CD4-positive, alpha-beta memory T cell (primary cell): ENCODE measurements around the gene ARFGEF2. TPM values are rescaled to one million over a fixed set of nuclear protein-coding genes. Genes with fewer than 3 reads are reported as not detected.
A peak's percentile ranks its signal among the peaks of the same experiment; 100 is the strongest.

Source experiments
- CTCF ChIA-PET: fragments of 350-600 bp; sonication (Branson Sonifier 250); formaldehyde crosslinking; loops from one replicate; lab custom pipeline; 2021; ENCODE audit warnings: inconsistent platforms; ENCODE audit not compliant: partially characterized antibody; lab: Charles Lee
- POLR2A ChIA-PET: fragments of 350-600 bp; sonication (Branson Sonifier 250); formaldehyde crosslinking; loops from one replicate; lab custom pipeline; 2021; ENCODE audit not compliant: partially characterized antibody; lab: Charles Lee
- DNase-seq, 5 donors: peaks; one replicate each; pipeline versions ENCODE4 v3.0.0 to v3.0.0-alpha.2; 2020 to 2022; ENCODE audit warnings: mixed read lengths in 1 of 5
- H3K27ac ChIP-seq: one replicate; pipeline ENCODE4 v1.7.0; 2013; ENCODE audit warnings: low read depth, low read length
- H3K27me3 ChIP-seq: 2 replicates; pipeline ENCODE4 v1.7.0; 2013; ENCODE audit warnings: mild to moderate bottlenecking, low read length, moderate library complexity; ENCODE audit not compliant: insufficient read depth
- H3K36me3 ChIP-seq: 2 replicates; pipeline ENCODE4 v1.7.0; 2013; ENCODE audit warnings: mild to moderate bottlenecking, low read length, moderate library complexity; ENCODE audit not compliant: insufficient read depth
- H3K4me1 ChIP-seq: 2 replicates; pipeline ENCODE4 v1.7.0; 2013; ENCODE audit warnings: mild to moderate bottlenecking, low read length, moderate library complexity; ENCODE audit not compliant: insufficient read depth
- H3K4me3 ChIP-seq, 2 donors: one replicate each; pipeline ENCODE4 v1.7.0; 2013; ENCODE audit warnings: low read length in 2 of 2, mild to moderate bottlenecking in 1 of 2
- H3K9me3 ChIP-seq, 2 donors: one replicate each; pipeline ENCODE4 v1.7.0; 2013; ENCODE audit warnings: low read length in 2 of 2, control low read depth in 1 of 2; ENCODE audit not compliant: control insufficient read depth in 1 of 2
- H3K27ac Mint-ChIP-seq, 7 donors: one replicate each; pipeline ENCODE4 v1.8.0; 2020 to 2021; ENCODE audit warnings: mixed read lengths in 7 of 7, mild to moderate bottlenecking in 6 of 7, inconsistent platforms in 3 of 7, moderate library complexity in 3 of 7
- H3K27me3 Mint-ChIP-seq, 2 donors: one replicate each; pipeline ENCODE4 v1.8.0; 2020 to 2021; ENCODE audit warnings: mixed read lengths in 2 of 2
- H3K36me3 Mint-ChIP-seq, 2 donors: one replicate each; pipeline ENCODE4 v1.8.0; 2020 to 2021; ENCODE audit warnings: mixed read lengths in 2 of 2, inconsistent platforms in 1 of 2, mild to moderate bottlenecking in 1 of 2
- H3K4me1 Mint-ChIP-seq, 4 donors: one replicate each; pipeline ENCODE4 v1.8.0; 2020 to 2021; ENCODE audit warnings: mixed read lengths in 4 of 4, mild to moderate bottlenecking in 1 of 4
- H3K4me3 Mint-ChIP-seq, 8 donors: one replicate each; pipeline ENCODE4 v1.8.0; 2020 to 2021; ENCODE audit warnings: mixed read lengths in 8 of 8, mild to moderate bottlenecking in 7 of 8, moderate library complexity in 6 of 8, inconsistent platforms in 3 of 8
- H3K9me3 Mint-ChIP-seq, 8 donors: one replicate each; pipeline ENCODE4 v1.8.0; 2020 to 2021; ENCODE audit warnings: mixed read lengths in 8 of 8, mild to moderate bottlenecking in 5 of 8, inconsistent platforms in 3 of 8, moderate library complexity in 1 of 8
- intact Hi-C: fragments of 100-400 bp; cut with micrococcal nuclease; formaldehyde crosslinking; loops from one replicate; pipeline ENCODE4 v1.15.1; 2023
- polyA plus RNA-seq, 2 donors: library from polyadenylated mRNA; unstranded; fragments of 300-500 nt; fragmentation: Illumina TruSeq; gene quantifications; one replicate each; pipeline ENCODE4 v1.2.3, GENCODE V29; 2021
- total RNA-seq, 2 experiments: library from RNA; stranded (reverse); gene quantifications; one replicate each; pipeline ENCODE4 v1.2.3, GENCODE V29; 2021

ARFGEF2 gene
- total and polyA plus RNA-seq, 4 experiments from 2014 or later: 4.7 to 28.1 (median 18.4) TPM

DNA sequence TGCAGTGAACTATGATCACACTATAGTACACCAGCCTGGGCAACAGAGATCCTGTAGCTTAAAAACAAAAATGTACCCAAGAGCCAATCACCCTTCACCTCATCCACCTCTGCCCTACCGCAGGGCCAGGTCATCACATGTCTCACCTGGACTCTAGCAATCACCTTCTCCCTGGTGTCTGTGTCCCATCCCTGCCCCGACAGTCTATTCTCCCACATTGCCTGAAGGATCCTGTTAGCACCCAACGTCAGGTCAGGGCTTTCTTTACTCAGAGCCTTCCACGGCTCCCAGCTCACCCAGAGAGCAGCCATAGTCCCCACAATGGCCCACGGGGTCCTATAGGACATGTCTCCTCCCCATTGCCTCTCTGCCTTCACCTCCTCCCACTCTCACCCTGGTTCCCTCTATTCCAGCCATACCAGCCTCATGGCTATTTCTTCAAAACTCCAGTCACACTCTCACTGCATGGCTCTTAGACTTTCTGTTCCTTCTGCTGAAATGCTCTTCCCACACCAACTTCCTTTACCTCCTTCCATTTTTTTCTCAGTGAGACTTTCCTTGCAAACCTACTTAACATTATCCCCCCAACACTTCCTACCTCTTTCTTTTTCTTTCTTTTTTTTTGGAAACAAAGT lies 22.5 kb upstream of the ARFGEF2 start:
- H3K9me3 ChIP-seq: no peaks in the 10 kb centered on the region
- H3K4me1 ChIP-seq: no peaks in the 10 kb centered on the region
- H3K4me3 Mint-ChIP-seq: no peak overlapping the region
- H3K9me3 Mint-ChIP-seq: no peaks in the 10 kb centered on the region
- no peaks in the 10 kb centered on the region for H3K4me1 Mint-ChIP-seq
- CTCF ChIA-PET: interaction anchor here (4.1 kb wide), 1 partner anchor 241 kb away, joined by 15 read pairs; no protein-coding TSS in a partner anchor
- H3K36me3 ChIP-seq: no peaks in the 10 kb centered on the region
- no peak for DNase-seq
- H3K27ac ChIP-seq: no peak overlapping the region
- H3K4me3 ChIP-seq: no peak overlapping the region
- H3K27me3 Mint-ChIP-seq: no peaks in the 10 kb centered on the region
- no peaks in the 10 kb centered on the region for H3K36me3 Mint-ChIP-seq
- H3K27me3 ChIP-seq: no peaks in the 10 kb centered on the region
- peak overlapping the region in 1 of 7 donors; percentile 59 for H3K27ac Mint-ChIP-seq
- POLR2A ChIA-PET: no interaction called here
- intact Hi-C loops: no loop called here

GRCh38 chr20:48899881-48900280 lies 21.6 kb upstream of the ARFGEF2 start:
- Histone ChIP-seq H3K27me3 (no peaks in the 10 kb centered on the region), H3K4me3 (no peak overlapping the region), H3K4me1 (peaks cover 5% of the 10 kb centered on the region), H3K9me3 (no peaks in the 10 kb centered on the region), H3K36me3 (no peaks in the 10 kb centered on the region), H3K27ac (no peak overlapping the region)
- POLR2A ChIA-PET: interaction anchor here (0.6 kb wide), 2 partner anchors 88 to 1510 kb away, joined by 3 read pairs; no protein-coding TSS in a partner anchor
- Mint-ChIP-seq H3K36me3 (no peaks in the 10 kb centered on the region), H3K27me3 (no peaks in the 10 kb centered on the region), H3K4me3 (no peak overlapping the region), H3K9me3 (no peaks in the 10 kb centered on the region), H3K27ac (peak overlapping the region in 1 of 7 donors; percentile 24), H3K4me1 (peaks cover 0 to 5% (median 4%) of the 10 kb centered on the region in 4 donors)
- CTCF ChIA-PET: interaction anchor here (4.1 kb wide), 1 partner anchor 242 kb away, joined by 15 read pairs; no protein-coding TSS in a partner anchor
- no peak for DNase-seq
- intact Hi-C loops: no loop called here

DNA sequence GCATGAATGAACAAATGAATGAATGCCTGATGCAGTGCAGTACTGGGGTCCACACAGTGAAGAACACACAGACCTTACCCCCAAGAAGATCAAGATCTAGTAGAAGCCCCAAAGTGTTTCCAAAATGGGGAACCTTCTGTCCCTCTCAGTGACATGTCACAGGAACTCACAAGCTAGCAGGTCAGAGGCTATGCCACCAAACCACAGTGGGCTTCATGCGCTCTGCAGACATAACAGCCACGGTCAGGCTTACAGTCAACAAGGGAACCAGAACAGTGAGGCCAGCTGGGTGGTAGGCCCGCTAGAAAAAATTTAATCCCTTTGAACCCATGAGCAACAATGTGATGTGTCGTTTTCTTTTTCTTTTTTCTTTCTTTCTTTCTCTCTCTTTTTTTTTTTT lies 20.2 kb upstream of the ARFGEF2 start:
- Mint-ChIP-seq H3K36me3 (no peaks in the 10 kb centered on the region), H3K27ac (no peak overlapping the region)
- intact Hi-C loops: no loop called here

GRCh38 chr20:48903705-48904104 lies 17.8 kb upstream of the ARFGEF2 start:
- Histone ChIP-seq H3K27ac (no peak overlapping the region), H3K9me3 (no peaks in the 10 kb centered on the region), H3K27me3 (no peaks in the 10 kb centered on the region), H3K4me1 (peaks cover 6% of the 10 kb centered on the region), H3K4me3 (no peak overlapping the region), H3K36me3 (no peaks in the 10 kb centered on the region)
- Mint-ChIP-seq H3K4me1 (peaks cover 0 to 6% (median 5%) of the 10 kb centered on the region in 4 donors), H3K27me3 (no peaks in the 10 kb centered on the region), H3K36me3 (no peaks in the 10 kb centered on the region), H3K4me3 (no peak overlapping the region), H3K9me3 (peaks cover 0 to under 1% (median 0%) of the 10 kb centered on the region in 8 donors), H3K27ac (no peak overlapping the region)
- DNase-seq: no peak
- intact Hi-C loops: no loop called here
- CTCF ChIA-PET: interaction anchor here (0.7 to 7.4 kb wide), 9 partner anchors 11 to 283 kb away, joined by 3 to 162 read pairs (median 7); no protein-coding TSS in a partner anchor
- POLR2A ChIA-PET: no interaction called here

More for the DNA sequence above, 20.2 kb upstream of the ARFGEF2 start:
- Histone ChIP-seq H3K27me3 (no peaks in the 10 kb centered on the region), H3K36me3 (no peaks in the 10 kb centered on the region), H3K27ac (no peak overlapping the region), H3K4me1 (peaks cover 6% of the 10 kb centered on the region), H3K9me3 (no peaks in the 10 kb centered on the region), H3K4me3 (no peak overlapping the region)
- Mint-ChIP-seq H3K27me3 (no peaks in the 10 kb centered on the region), H3K9me3 (no peaks in the 10 kb centered on the region), H3K4me3 (no peak overlapping the region), H3K4me1 (peaks cover 0 to 6% (median 5%) of the 10 kb centered on the region in 4 donors)
- ChIA-PET POLR2A (no interaction called here), CTCF (interaction anchor here (0.9 to 4.1 kb wide), 3 partner anchors 9 to 266 kb away, joined by 4 to 15 read pairs (median 4); no protein-coding TSS in a partner anchor)
- DNase-seq: no peak

GRCh38 chr20:48904566-48905296 lies 16.8 kb upstream of the ARFGEF2 start:
- Mint-ChIP-seq H3K27ac (peak overlapping the region in 3 of 7 donors; percentile 27 to 81 (median 58)), H3K9me3 (peaks cover 0 to 8% (median 0%) of the 10 kb centered on the region in 8 donors), H3K36me3 (no peaks in the 10 kb centered on the region), H3K4me1 (peaks cover 3 to 7% (median 5%) of the 10 kb centered on the region in 4 donors), H3K4me3 (no peak overlapping the region), H3K27me3 (no peaks in the 10 kb centered on the region)
- ChIA-PET POLR2A (interaction anchor here (0.6 to 2.1 kb wide), 5 partner anchors 86 to 1131 kb away, joined by 3 to 10 read pairs (median 3); no protein-coding TSS in a partner anchor), CTCF (interaction anchor here (0.6 to 7.4 kb wide), 37 partner anchors 8 to 1493 kb away, joined by 3 to 162 read pairs (median 3); no protein-coding TSS in a partner anchor)
- Histone ChIP-seq H3K36me3 (no peaks in the 10 kb centered on the region), H3K4me3 (no peak overlapping the region), H3K9me3 (no peaks in the 10 kb centered on the region), H3K4me1 (peaks cover 6% of the 10 kb centered on the region), H3K27me3 (no peaks in the 10 kb centered on the region), H3K27ac (no peak overlapping the region)
- DNase-seq: peak; percentile 64 to 69 (median 67)
- intact Hi-C loops: loop anchor here (1.0 to 5.0 kb wide), 3 partner anchors 82 to 268 kb away; no protein-coding TSS in a partner anchor

GRCh38 chr20:48905297-48905647 lies 16.2 kb upstream of the ARFGEF2 start:
- peaks cover 0 to 8% (median 0%) of the 10 kb centered on the region in 8 donors for H3K9me3 Mint-ChIP-seq
- no peaks in the 10 kb centered on the region for H3K27me3 Mint-ChIP-seq
- H3K4me1 Mint-ChIP-seq: peaks cover 5 to 12% (median 8%) of the 10 kb centered on the region in 4 donors
- ChIA-PET POLR2A (interaction anchor here (0.9 to 2.1 kb wide), 3 partner anchors 116 to 270 kb away, joined by 3 to 10 read pairs (median 3); no protein-coding TSS in a partner anchor), CTCF (interaction anchor here (0.7 to 7.4 kb wide), 31 partner anchors 9 to 1493 kb away, joined by 3 to 162 read pairs (median 4); no protein-coding TSS in a partner anchor)
- no peak for DNase-seq
- H3K27ac ChIP-seq: no peak overlapping the region
- peaks cover 10% of the 10 kb centered on the region for H3K4me1 ChIP-seq
- intact Hi-C loops: loop anchor here (1.0 to 5.0 kb wide), 3 partner anchors 83 to 269 kb away; no protein-coding TSS in a partner anchor
- no peaks in the 10 kb centered on the region for H3K9me3 ChIP-seq
- no peak overlapping the region for H3K4me3 Mint-ChIP-seq
- H3K27me3 ChIP-seq: no peaks in the 10 kb centered on the region
- H3K36me3 Mint-ChIP-seq: no peaks in the 10 kb centered on the region
- no peak overlapping the region for H3K4me3 ChIP-seq
- H3K36me3 ChIP-seq: no peaks in the 10 kb centered on the region
- peak overlapping the region in 2 of 7 donors; percentile 30 to 81 for H3K27ac Mint-ChIP-seq
